RCC 7860 (cell line): ENCODE measurements around the gene SLC25A25.
A peak's percentile ranks its signal among the peaks of the same experiment; 100 is the strongest.
"Not testable (repeated sequence)": the region's sequence is repeated elsewhere in the genome, so short reads cannot be mapped to it uniquely, and the experiment has no call there.

Experiments used
- DNase-seq: peaks from one replicate; pipeline ENCODE4 v3.0.0-alpha.2; 2015; ENCODE audit warnings: low spot score
- FAIRE-seq: peaks from 2 replicates; lab custom pipeline; 2012; peaks lifted over from hg19 to GRCh38; lab: Jason Lieb, UNC

SLC25A25 gene

DNA sequence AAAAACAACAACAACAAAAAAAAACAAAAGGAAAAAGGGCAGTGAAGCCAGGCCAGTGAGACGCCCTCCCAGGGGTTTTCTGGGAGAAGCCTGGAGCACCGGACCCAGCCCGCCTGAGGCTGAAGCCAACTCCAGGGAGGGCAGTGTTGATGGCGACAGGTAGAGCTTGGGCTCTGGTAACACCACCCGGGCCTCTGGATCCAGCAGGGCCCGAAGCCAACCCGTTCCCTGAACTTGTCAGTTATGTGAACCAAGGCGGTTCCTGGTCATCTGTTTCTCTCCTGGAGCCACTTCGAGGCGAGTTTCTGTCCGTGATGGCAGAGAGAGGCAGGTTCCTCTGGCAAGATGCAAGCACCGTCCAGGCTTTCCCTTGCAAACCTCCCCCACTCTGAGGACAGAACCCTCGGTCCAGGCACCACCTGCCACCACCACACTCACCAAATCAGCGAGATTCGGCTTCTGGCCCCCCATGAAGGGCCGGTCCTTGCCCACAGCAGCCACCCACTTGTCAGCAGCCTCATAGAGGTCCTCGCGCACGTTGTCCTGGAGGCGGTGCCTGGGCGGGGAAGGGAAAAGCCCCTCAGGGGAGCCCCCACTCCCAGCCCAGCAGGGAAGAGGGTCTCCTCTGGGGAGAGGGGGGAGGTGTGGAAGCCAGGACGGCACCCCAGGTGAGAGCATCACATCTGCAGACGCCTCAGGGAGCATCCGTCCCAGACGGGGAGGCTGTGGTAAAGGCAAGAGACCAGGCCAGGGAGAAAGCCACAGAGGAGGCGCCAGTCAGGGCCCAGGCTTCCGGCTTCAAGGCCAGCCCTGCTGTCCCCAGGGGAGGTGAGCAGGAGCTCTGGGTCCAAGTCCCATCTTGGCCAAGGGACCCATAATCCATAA lies 54.1 kb downstream of the SLC25A25 start:
- FAIRE-seq (no peak), DNase-seq (no peak)

DNA sequence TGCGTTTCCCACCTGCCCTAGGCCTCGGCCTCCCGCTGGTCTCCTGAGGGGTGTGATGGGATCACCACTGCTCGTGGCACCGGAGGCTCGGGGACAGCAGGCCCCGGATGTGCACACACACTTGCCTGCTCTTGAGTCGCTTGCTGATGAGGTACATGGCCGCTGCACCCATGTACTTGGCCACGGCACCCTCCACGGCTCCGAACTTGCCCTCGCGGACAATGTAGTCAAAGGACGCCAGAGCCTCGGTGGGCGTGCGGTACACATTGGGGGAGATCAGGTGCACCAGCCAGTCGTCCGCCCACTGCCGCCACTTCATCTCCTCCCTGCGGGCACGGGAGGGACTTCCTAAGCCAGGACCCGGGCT lies 54.8 kb downstream of the SLC25A25 start:
- DNase-seq (no peak), FAIRE-seq (no peak)

DNA sequence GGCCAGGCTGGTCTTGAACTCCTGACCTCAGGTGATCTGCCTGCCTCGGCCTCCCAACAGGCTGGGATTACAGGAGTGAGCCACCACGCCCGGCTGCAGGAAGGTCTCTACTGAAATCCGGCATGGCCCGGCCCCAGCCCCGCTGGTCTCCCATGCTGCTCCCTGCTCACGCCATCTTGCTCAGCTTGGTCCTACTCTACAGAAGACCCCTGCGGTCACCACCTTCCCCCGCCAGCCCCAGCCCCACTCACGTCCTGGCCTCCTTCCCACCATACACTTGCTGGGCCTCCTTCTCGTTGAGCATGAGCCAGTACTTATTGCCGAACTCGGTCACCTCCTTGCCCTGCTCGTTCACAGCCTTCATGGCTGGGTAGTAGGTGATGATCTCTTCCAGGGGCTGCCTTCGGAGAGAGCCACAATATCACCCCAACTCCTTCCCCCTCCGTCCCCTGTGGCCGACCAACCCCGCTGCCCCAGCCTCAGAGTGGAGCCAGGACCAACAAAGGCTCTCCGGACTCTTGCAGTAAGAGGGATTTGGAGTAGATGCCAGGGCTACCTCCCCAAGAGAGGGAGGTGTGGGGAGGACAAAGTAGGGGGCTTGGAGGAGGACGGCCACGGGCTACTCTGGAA lies 55.5 kb downstream of the SLC25A25 start:
- DNase-seq (no peak), FAIRE-seq (no peak)

DNA sequence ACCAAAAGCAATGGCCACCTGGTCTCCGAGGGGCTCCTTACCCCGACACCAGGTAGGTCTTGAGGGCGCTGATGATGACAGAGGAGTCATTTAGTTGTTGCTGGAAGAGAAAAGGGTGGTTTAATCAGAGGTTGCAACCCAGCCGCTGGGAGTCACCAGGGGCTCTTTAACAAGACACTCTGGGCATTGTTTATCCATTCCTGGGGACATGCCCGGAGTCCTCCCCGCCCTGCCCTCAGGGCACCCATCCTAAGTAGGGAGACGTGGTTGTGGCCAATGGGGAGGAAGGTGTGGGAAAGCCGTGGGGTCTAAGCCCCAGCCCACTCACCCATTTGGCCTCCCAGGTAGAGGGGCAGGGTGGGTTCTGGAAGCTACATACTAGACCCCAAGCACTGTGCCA lies 56.4 kb downstream of the SLC25A25 start:
- DNase-seq (no peak), FAIRE-seq (no peak)

DNA sequence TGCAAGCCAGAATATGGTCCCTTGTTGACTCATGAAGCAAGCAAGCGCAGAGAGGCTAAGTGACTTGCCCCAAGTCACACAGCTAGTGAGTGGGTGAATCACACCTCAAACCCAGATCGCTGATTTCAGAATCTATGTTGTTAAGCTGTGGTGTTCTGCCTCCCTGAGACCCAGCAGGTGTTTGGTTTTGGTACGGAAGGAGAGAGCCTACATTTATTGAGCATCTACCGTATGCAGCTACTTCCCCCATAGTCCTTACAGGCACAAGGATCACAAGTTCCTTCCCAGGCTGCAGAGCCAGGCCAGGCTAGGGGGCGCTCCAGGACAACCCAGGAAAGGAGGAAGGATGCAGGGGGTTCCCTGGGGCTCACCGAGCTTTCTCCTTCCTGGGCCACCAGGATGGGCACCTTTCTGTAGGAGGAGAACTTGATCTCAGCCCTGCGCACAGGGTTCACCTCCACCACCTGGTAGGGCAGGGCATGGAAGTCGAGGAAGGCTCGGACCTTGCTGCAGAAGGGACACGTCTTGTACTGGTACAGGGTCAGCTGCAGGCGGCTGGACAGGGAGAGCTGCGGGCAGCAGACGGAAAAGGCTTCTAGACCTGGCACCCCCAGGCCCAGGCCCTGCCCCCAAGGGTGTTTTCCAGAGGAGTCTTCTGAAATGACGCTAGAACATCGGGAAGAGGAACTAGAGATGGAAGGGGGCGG lies 57.0 kb downstream of the SLC25A25 start:
- DNase-seq (peak; percentile 31), FAIRE-seq (no peak)

DNA sequence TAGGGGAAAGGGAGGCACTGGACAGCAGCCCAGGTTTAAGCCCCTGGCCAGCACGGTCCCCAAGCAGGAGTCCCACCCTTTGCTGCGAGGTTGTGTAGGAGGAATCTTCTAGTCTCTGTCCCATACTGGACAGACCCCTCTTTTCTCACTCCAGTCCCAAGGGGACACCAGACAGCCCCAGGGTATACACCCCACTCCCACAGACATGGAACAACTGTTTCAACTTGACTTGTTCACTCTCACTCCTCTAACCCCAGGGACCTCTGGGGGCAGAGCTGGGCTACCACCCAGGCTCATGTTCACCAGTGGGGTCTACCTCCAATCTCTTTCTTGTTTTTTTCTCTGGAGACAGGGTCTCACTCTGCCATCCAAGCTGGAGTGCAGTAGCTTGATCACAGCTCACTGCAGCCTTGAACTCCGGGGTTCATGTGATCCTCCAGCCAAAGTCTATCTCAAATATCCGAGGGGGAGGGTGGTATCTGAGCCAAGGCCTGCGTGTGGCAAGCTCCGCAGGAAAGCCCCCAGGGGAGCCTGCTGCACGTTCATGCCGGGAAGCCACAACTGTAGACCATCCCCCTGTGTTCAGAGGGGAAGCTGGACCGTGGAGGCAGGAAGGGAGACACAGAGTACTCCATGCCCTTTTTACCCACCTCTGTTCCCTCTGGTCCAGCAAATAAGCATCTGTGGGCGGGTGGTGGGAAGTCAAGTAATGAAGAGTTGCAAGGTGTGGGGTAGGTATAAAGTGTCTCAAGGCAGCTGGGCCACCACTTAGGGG lies 57.7 kb downstream of the SLC25A25 start:
- FAIRE-seq (no peak), DNase-seq (no peak)

GRCh38 chr9:128127568-128127989 lies 59.5 kb downstream of the SLC25A25 start, which contains the start of gene PTGES2:
TSS of gene PTGES2 (minus strand) at chr9:128127729. CDS start at chr9:128127717, 12 bp downstream.
- no peak for FAIRE-seq
- DNase-seq = peak; percentile 38

DNA sequence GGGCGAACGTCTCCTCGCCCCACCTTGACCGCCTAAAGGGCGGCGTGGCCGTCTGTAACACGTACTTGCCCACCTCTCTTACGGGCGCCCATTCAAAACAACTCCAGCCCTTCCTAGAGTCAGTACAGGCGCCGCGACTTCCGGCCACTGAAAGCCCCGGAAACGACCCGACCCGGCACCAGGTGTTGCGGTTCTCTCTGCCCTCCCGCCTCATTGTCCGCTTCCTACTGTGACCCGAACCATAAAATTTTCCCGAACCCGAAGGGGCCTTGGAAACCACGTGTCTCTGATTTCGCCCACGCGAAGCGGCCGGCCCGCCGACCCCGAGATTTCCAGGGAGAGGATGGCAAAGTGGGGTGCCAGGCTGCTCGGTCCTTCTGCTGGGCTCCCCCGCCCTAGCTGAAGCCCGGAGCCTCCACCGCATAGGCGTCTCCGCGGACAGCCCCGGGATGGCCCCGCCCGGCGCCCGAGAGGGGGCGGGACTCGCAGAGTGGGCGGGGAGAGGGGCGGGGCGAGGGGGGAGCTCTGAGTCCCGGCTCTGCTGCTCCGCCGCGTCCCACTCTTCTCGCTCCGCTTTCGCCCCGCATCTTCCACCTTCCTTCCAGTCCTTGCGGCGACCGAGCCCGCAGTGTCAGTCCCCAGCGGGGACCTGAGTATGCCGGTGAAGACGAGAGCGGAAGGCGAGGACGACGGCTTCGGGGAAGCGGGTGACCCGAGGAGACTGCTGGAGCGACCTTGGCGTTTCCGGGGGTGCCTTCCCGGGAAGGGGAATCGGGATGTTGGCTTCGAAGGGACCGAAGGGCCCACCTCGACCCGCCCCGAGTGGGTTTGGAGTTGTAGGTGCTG lies 60.2 kb downstream of the SLC25A25 start:
- DNase-seq = peak; percentile 77
- peak; percentile 7 for FAIRE-seq

DNA sequence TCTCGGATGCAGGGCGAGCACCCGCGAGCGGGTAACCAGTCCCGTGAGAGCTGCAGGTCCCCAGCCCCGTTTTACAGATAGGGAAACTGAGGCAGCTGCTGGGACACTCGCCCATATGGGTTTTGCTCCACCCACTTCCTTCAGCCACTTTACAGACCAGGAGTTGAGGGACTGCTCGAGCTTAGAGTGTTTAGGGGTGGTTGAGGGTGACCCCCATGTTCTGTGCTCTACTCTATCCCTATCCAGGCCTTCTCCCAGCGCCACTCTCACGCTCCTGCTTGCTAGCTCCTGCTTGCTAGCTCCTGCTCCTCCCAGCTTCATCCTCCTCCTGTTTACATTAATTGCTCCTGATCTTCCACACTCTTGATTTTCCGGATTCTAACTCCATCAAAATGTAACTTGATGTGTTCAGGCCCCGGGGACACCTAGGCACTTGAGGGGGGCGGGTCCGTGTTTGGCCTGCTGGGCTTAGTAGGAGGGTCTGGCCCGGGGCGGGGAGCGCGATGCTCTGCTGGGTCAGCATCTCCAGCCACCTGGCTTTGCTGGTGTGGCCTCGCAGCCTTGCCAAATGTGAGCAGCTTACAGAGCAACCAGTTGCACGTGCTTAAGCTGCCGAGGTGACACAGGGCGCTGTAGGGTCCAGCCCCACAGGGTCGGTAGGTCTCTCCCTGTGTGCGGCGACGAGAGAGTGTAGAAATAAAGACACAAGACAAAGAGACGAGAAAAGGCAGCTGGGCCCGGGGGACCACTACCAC lies 61.0 kb downstream of the SLC25A25 start:
- DNase-seq = no peak

DNA sequence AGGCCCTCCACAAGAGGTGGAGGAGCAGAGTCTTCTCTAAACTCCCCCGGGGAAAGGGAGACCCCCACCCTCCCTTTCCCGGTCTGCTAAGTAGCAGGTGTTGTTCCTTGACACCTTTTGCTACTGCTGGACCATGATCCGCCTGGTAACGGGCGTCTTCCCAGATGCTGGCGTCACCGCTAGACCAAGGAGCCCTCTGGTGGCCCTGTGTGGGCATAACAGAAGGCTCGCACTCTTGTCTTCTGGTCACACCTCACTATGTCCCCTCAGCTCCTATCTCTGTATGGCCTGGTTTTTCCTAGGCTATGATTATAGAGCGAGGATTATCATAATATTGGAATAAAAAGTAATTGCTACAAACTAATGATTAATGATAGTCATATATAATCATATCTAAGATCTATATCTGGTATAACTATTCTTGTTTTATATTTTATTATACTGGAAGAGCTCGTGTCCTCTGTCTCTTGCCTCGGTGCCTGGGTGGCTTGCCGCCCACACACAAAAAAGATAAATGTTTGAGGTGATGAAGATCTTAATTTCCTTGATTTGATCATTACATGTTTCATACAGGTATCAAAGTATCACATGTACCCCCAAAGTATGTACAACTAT lies 62.1 kb downstream of the SLC25A25 start:
- FAIRE-seq, DNase-seq: not testable (repeated sequence)

More for the DNA sequence above, 61.0 kb downstream of the SLC25A25 start:
- no peak for FAIRE-seq

DNA sequence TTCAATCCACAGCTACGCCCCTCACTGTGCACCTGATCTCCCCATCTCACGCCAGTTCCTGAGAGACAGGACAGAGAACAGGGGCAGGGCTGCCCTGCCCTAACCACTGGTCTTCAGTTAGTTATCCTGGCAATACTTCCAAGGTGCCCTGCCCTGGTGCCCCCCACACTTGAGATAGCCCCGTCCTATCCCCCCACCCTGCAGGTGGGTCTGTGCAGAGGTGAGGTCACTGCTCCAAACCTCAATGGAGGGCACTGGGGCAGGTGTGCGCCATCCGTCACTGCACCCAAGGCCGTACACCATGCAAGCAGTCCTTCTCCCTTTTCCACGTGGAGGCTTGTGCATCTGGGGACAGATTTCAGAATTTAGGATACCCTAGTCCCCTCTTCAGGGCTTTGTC lies 62.6 kb downstream of the SLC25A25 start:
- FAIRE-seq, DNase-seq: not testable (repeated sequence)

GRCh38 chr9:128131346-128131745 lies 63.3 kb downstream of the SLC25A25 start:
- FAIRE-seq, DNase-seq: not testable (repeated sequence)

DNA sequence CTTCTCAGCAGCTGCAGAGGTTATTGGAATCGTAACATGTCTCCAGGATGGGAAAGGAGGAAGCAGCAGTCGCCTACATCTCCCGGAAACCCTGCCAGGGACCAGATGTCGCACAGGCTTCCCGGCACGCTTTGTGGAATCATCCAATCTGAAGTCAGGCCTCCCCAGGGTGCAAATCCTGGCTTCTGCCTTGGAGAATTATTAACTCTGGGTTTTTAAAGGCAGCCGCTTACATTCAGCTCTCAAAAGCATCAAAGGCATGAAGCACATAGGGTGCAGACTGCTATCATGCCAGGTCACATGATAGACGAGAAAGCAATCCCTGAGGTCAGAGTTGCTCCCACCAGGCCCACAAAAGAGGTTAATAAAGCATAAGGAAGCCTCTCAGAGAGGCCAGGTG lies 64.1 kb downstream of the SLC25A25 start:
- DNase-seq = peak; percentile 14
- FAIRE-seq = not testable (repeated sequence)

- DNase-seq, FAIRE-seq: not testable (repeated sequence)
Observed at GRCh38 chr9:128135561-128135960, 67.5 kb downstream of the SLC25A25 start.

GRCh38 chr9:128136816-128137793 lies 69.1 kb downstream of the SLC25A25 start:
- DNase-seq (peak; percentile 88), FAIRE-seq (peak; percentile 87)

DNA sequence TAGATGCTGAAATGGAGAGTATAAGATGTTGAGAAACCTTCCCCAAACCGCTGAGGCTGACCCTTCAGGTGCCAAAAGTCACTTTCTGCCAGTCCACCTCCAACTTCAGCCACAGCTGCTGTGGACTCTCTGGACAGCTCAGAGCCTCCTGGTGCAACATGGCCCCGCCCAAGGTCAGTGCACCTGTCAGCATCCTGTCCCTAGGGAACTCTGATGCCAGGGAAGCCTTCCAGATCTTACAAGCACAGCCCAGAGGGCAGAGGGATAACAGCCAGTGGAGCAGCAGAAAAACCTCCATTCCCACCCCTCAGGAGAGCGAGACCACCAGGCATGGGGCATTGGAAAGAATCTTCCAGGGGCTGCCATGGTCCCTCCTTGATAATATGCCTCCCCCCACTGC lies 70.0 kb downstream of the SLC25A25 start:
- DNase-seq (no peak), FAIRE-seq (no peak)

DNA sequence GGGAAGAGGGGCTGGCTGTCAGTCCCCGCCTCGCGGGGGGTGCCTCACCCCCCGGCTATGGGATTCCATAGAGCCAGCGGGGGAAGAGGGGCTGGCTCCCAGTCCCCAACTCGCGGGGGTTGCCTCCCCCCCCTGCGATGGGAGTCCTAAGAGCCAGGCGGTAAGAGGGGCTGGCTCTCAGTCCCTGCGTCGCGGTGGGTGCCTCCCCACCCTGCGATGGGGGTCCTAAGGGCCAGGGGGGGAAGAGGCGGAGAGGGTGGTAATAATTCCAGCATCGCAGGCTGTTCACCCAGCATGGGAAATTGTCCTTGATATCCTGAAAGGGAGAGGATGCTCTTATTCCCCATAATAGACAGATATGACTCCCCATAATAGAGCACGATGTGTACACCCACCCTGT lies 71.6 kb downstream of the SLC25A25 start:
- no peak for FAIRE-seq

More for the DNA sequence above, 71.6 kb downstream of the SLC25A25 start:
- DNase-seq = no peak
